Sigmoid colon (tissue), 7 donors: ENCODE data around the gene HLF. TPM values are rescaled to one million over a fixed set of nuclear protein-coding genes. Genes with fewer than 3 reads are reported as not detected.

Experiments used
- DNase-seq: peaks from one replicate; pipeline ENCODE4 v3.0.0-alpha.2; 2019
- H3K27ac ChIP-seq, 4 donors: fragments of 200-600 bp; sonication (generic); one replicate each; pipeline ENCODE4 v1.5.1; 2016 to 2019; ENCODE audit warnings: mild to moderate bottlenecking in 1 of 4
- H3K27me3 ChIP-seq, 3 donors: fragments of 200-600 bp; sonication (generic); one replicate each; pipeline ENCODE4 v1.5.1; 2019; ENCODE audit warnings: mild to moderate bottlenecking in 1 of 3
- H3K36me3 ChIP-seq, 4 donors: fragments of 200-600 bp; sonication (generic); one replicate each; pipeline ENCODE4 v1.5.1; 2016 to 2019
- H3K4me1 ChIP-seq, 4 donors: fragments of 200-600 bp; sonication (generic); one replicate each; pipeline ENCODE4 v1.5.1; 2017 to 2019
- H3K4me3 ChIP-seq, 4 donors: fragments of 200-600 bp; sonication (generic); one replicate each; pipeline ENCODE4 v1.5.1; 2017 to 2019; ENCODE audit warnings: mild to moderate bottlenecking in 2 of 4, moderate library complexity in 1 of 4
- H3K9me3 ChIP-seq, 4 donors: fragments of 200-600 bp in 3 of 4; sonication (generic) in 3 of 4; one replicate each; pipeline versions ENCODE4 v1.5.1 to v1.6.1; 2013 to 2019
- EP300 ChIP-seq, 4 donors: sonication (generic); formaldehyde crosslinking; IDR thresholded peaks; one replicate each; pipeline ENCODE4 v1.6.1; 2017; ENCODE audit warnings: antibody characterized with exemption in 4 of 4
- POLR2A ChIP-seq, 2 donors: fragments of 450-650 bp; IDR thresholded peaks; one replicate each; pipeline ENCODE4 v1.6.1; 2016; ENCODE audit warnings: antibody characterized with exemption in 2 of 2, mild to moderate bottlenecking in 2 of 2, moderate library complexity in 2 of 2
- POLR2AphosphoS5 ChIP-seq, 4 donors: sonication (generic); formaldehyde crosslinking; IDR thresholded peaks; one replicate each; pipeline ENCODE4 v1.6.1; 2017; ENCODE audit warnings: antibody characterized with exemption in 4 of 4
- WGBS, 2 donors: extraction: QIAGEN DNeasy Blood & Tissue Kit; methylation state at CpG; one replicate each; pipeline ENCODE4 v1.1.7; 2013; 5-methylcytosine and 5-hydroxymethylcytosine counted together
- intact Hi-C: fragments of 100-400 bp; cut with DNase I; formaldehyde crosslinking; loops from one replicate; pipeline ENCODE4 v1.15.1; 2023
- polyA plus RNA-seq, 3 donors: library from polyadenylated mRNA; stranded (reverse); fragments of 200-250 nt; gene quantifications; one replicate each; pipeline ENCODE4 v1.2.3, GENCODE V29; 2013
- total RNA-seq, 4 donors: library from RNA; depleted of rRNA; stranded (reverse); fragments of >200 nt; gene quantifications; one replicate each; pipeline ENCODE4 v1.1.0, GENCODE V29; 2016
- TF ChIP-seq, protein P1 (sequence below), 4 experiments: fragments of 450-650 bp in 3 of 4; fragments of 200-600 bp in 1 of 4; IDR thresholded peaks; one replicate each; pipeline ENCODE4 v1.5.1; 2016 to 2019; ENCODE audit warnings: antibody characterized with exemption in 4 of 4, mild to moderate bottlenecking in 3 of 4, moderate library complexity in 2 of 4
- donor health status: healthy with polysubstance abuse.
- donor health status: Bipolar disorder and iron deficiency.
- donor health status: healthy.

HLF gene
- total and polyA plus RNA-seq, 7 donors: 0.92 to 54.0 (median 41.7) TPM

- H3K4me1 ChIP-seq: peaks cover 0 to 60% (median 55%) of the 10 kb centered on the region in 4 donors
- intact Hi-C loops: loop anchor here (5.0 kb wide), 1 partner anchor 57 kb away; no protein-coding TSS in a partner anchor
- H3K9me3 ChIP-seq: no peaks in the 10 kb centered on the region
- H3K27ac ChIP-seq: peak overlapping the region; percentile 15 to 97 (median 90)
- no peaks in the 10 kb centered on the region for H3K36me3 ChIP-seq
- DNase-seq: no peak
- no peak overlapping the region for H3K4me3 ChIP-seq
- no peak for TF ChIP-seq POLR2AphosphoS5 (IDR thresholded peaks at IDR 0.05)
- TF ChIP-seq, protein P1, sequence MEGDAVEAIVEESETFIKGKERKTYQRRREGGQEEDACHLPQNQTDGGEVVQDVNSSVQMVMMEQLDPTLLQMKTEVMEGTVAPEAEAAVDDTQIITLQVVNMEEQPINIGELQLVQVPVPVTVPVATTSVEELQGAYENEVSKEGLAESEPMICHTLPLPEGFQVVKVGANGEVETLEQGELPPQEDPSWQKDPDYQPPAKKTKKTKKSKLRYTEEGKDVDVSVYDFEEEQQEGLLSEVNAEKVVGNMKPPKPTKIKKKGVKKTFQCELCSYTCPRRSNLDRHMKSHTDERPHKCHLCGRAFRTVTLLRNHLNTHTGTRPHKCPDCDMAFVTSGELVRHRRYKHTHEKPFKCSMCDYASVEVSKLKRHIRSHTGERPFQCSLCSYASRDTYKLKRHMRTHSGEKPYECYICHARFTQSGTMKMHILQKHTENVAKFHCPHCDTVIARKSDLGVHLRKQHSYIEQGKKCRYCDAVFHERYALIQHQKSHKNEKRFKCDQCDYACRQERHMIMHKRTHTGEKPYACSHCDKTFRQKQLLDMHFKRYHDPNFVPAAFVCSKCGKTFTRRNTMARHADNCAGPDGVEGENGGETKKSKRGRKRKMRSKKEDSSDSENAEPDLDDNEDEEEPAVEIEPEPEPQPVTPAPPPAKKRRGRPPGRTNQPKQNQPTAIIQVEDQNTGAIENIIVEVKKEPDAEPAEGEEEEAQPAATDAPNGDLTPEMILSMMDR (IDR thresholded peaks at IDR 0.05): no peak
- H3K27me3 ChIP-seq: no peaks in the 10 kb centered on the region
- WGBS, 2 donors: 89 to 96% methylated on average over 5 of the region's 5 CpGs
These were observed 25.8 kb downstream of the HLF start for GRCh38 chr17:55290492-55291113.

DNA sequence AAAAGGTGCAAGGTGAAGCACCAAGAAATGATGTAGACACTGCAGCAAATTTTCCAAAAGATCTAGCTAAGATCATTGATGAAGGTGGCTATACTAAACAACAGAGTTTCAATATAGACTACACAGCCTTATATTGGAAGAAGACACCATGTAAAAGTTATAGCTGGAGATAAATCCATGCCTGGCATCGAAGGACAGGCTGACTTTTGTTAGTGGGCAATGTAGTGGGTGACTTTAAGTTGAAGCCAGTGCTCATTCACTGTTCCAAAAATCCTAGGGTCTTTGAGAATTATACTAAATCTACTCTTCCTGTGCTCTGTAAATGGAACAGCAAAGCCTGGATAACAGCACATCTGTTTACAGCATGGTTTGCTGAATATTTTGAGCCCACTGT, 26.4 kb downstream of the HLF start:
- peaks cover 0 to 60% (median 55%) of the 10 kb centered on the region in 4 donors for H3K4me1 ChIP-seq
- no peaks in the 10 kb centered on the region for H3K9me3 ChIP-seq
- no peaks in the 10 kb centered on the region for H3K27me3 ChIP-seq
- peak overlapping the region; percentile 15 to 97 (median 90) for H3K27ac ChIP-seq
- WGBS, 2 donors: 84 to 94% methylated on average over 1 of the region's 1 CpG
- H3K4me3 ChIP-seq: no peak overlapping the region
- H3K36me3 ChIP-seq: no peaks in the 10 kb centered on the region
- intact Hi-C loops: loop anchor here (5.0 kb wide), 1 partner anchor 56 kb away; no protein-coding TSS in a partner anchor
- TF ChIP-seq EP300 (IDR thresholded peaks at IDR 0.05): no peak
- TF ChIP-seq, protein P1 (IDR thresholded peaks at IDR 0.05): no peak
- no peak for TF ChIP-seq POLR2AphosphoS5 (IDR thresholded peaks at IDR 0.05)
- no peak for DNase-seq

DNA sequence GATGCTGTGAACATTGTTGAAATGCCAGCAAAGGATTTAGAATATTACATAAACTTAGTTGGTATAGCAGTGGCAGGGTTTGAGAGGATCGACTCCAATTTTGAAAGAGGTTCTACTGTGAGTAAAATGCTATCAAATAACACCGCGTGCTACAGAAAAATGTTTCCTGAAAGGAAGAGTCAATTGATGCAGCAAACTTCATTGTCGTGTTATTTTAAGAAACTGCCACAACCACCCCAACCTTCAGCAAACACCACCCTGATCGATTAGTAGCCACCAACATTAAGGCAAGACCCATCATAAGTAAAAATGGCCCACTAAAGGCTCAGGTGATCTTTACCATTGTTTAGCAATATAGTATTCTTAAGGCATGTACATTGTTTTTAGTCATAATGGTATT, 27.3 kb downstream of the HLF start:
- Histone ChIP-seq H3K4me3 (no peak overlapping the region), H3K27me3 (no peaks in the 10 kb centered on the region), H3K4me1 (peaks cover 0 to 53% (median 49%) of the 10 kb centered on the region in 4 donors), H3K9me3 (no peaks in the 10 kb centered on the region), H3K27ac (no peak overlapping the region), H3K36me3 (no peaks in the 10 kb centered on the region)
- TF ChIP-seq POLR2AphosphoS5 (IDR thresholded peaks at IDR 0.05) (no peak), POLR2A (IDR thresholded peaks at IDR 0.05) (no peak), EP300 (IDR thresholded peaks at IDR 0.05) (no peak)
- TF ChIP-seq, protein P1 (IDR thresholded peaks at IDR 0.05): no peak
- no peak for DNase-seq
- intact Hi-C loops: loop anchor here (5.0 kb wide), 1 partner anchor 55 kb away; no protein-coding TSS in a partner anchor
- WGBS, 2 donors: 87 to 94% methylated on average over 5 of the region's 5 CpGs

DNA sequence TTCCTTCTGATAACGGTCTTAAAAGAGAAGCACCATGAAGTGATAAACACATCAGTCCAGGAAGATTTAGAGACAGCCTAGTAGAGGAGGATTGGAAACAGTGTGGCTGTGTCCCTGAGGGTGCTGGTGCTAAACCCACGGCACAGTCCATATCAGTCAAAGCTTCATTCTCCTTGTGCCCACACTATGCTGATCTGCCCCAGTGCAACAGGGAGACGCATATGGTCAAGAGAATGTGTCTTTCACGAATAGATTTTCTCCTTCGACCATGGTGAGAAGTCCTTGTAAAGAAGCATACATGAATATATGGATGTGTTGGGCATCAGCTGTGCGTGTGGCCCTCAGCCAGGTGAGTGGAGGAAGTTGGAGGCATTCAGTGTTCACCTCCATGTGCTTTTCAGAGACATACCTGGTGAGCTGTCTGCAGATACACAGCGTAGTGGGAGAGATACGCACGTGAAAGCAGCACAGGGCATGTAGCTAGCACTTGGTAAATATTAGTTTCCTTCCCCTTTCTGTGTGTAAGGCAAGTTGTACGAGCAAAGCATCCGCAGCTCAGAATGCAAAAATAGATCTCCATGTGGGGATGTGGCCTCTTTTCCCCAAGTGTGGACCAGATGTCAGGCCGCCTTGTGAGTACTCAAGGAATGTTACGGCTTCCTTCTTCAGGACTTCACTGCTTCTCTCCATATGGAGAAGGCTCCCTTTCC, 29.4 kb downstream of the HLF start:
- Histone ChIP-seq H3K4me1 (peaks cover 0 to 38% (median 31%) of the 10 kb centered on the region in 4 donors), H3K27me3 (no peaks in the 10 kb centered on the region), H3K27ac (peak overlapping the region; percentile 2 to 82 (median 38)), H3K9me3 (no peaks in the 10 kb centered on the region), H3K4me3 (no peak overlapping the region), H3K36me3 (peaks cover 0 to 5% (median 1%) of the 10 kb centered on the region in 4 donors)
- TF ChIP-seq POLR2A (IDR thresholded peaks at IDR 0.05) (no peak), POLR2AphosphoS5 (IDR thresholded peaks at IDR 0.05) (no peak), EP300 (IDR thresholded peaks at IDR 0.05) (no peak)
- TF ChIP-seq, protein P1 (IDR thresholded peaks at IDR 0.05): no peak
- 56 to 86% methylated on average over 13 of the region's 13 CpGs for WGBS, 2 donors
- intact Hi-C loops: loop anchor here (5.0 kb wide), 1 partner anchor 53 kb away; no protein-coding TSS in a partner anchor
- no peak for DNase-seq
